Regular cardiac myocyte (primary cell): ENCODE data around the gene SOCS7. TPM values are rescaled to one million over a fixed set of nuclear protein-coding genes. Genes with fewer than 3 reads are reported as not detected.

ENCODE experiments used
- total RNA-seq: library from RNA; depleted of rRNA; stranded (reverse); fragments of >200 nt; gene quantifications from 2 replicates; pipeline ENCODE4 v1.2.3, GENCODE V29; 2014

The SOCS7 gene
- total RNA-seq: 12.4 and 12.7 TPM in 2 replicates

GRCh38 chr17:38351412-38352222, at the start of gene SOCS7:
SOCS7 (plus strand) TSS chr17:38351844; CDS start chr17:38352053, 209 bp downstream.

GRCh38 chr17:38343608-38344419, 7.8 kb upstream of the SOCS7 start, which contains the start of gene GPR179:
GPR179 (minus strand) TSS chr17:38343956; CDS start chr17:38343789, 167 bp downstream.

GRCh38 chr17:38428112-38428642, 76.5 kb downstream of the SOCS7 start, which contains the start of gene ARHGAP23:
ARHGAP23 (plus strand) TSS chr17:38428464; CDS start chr17:38428486, 22 bp downstream.

Other genes starting within 250 kb of the SOCS7 start
- gene TBC1D3E, start 223.9 kb upstream of the SOCS7 start, total RNA-seq: not detected in 2 replicates
- gene TBC1D3, start 159.3 kb upstream of the SOCS7 start, total RNA-seq: not detected in 2 replicates
- 23.7 and 28.8 TPM in 2 replicates for gene MRPL45, start 54.7 kb upstream of the SOCS7 start, total RNA-seq
- gene GPR179, start 7.9 kb upstream of the SOCS7 start, total RNA-seq: under 0.01 TPM in 1 of 2 replicates, not detected in the other
- gene ARHGAP23, start 76.6 kb downstream of the SOCS7 start, total RNA-seq: 9.3 and 17.6 TPM in 2 replicates